HG03521 (cell line): ENCODE measurements around the gene TMEM141.
"Not testable (repeated sequence)": the region's sequence is repeated elsewhere in the genome, so short reads cannot be mapped to it uniquely, and the experiment has no call there.

Experiments
- ATAC-seq: cut with Tn5 transposase; IDR thresholded peaks from one replicate; pipeline ENCODE4 v1.9.1; 2021; ENCODE audit warnings: mild to moderate bottlenecking, moderate library complexity; ENCODE audit not compliant: unreplicated experiment

TMEM141 gene

DNA sequence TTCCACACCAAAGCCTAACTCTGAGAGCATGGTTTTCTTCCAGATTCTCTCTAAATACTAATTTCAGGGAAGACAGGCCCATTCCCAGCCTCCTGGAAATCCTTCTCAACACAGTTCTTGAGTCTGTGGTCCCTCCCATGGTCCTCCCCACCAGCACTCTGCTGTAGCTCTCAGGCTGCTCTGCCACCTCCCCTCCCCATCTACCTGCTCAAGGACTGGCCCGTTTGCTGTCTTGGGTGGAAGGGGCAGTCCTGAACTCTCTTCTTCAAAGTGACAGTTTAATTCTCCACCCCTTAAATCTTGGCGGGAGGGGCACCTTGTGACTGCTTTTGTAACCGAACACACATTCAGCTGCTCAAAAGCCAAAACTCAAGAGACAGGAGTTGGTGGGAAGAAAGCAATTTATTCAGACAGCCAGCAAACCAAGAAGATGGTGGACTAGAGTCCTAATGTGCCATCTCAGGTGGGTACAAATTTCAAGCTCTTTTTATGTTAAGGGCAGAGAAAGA lies 19.2 kb upstream of the TMEM141 start:
- no peak for ATAC-seq

DNA sequence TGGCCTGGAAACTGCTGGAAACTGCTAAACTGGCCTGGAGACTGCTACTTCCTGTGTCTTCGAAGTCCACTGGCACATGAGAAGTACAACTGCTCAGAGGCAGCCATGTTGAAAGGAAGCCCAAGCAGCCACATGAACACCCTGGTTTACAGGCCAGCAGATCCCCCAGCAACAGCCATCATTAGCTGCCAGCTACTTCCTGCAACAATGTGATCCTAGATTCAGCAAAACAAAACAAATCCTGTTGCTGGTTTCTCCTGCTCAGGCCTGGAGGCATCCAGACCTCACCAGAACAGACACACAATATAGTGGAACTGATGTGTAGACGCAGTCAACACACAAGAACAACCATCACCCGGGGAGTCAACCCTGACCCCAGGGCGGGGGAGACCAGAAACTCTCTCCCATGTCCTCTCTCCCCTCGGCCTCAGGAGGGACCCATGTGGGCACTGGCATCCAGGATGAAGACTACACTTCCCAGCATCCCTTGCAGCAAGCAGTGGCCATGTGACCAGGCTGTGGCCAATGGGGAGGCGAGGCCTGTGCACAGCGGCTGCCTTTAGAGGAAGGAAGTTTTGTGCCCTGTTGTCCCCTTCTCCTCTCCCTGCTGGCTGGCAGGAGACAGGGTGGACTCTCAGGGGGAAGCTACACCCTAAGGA lies 17.6 kb upstream of the TMEM141 start:
- ATAC-seq, result no peak

DNA sequence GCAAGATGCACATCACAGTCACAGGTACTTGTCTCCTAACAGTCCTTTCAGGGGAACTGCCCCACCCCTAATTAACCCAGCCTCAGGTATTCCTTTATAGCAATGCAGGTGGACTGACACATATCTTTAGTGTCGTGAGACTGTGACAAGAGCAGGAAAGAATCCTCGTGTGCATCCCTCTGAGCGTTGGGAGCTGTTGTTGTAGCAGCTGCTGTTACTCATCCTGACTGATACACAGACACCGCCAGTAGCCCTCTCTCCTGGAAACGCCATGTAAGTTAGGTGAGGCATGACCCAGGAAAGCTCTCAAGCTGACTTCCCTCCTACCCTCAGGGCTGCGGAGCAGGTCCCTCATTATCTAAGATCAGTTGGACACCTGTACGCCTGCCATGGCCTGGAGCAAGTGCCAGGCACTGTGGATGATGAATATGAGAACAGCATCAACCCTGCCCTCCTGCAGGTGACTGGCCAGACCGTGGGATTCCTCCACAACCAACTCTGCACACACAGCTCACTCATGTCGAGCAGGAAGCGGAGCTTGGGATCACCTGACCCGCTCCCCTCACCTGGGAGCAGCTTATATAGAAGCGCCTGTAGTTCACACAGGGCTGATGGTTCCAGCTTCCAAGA lies 16.6 kb upstream of the TMEM141 start:
- ATAC-seq, result no peak

DNA sequence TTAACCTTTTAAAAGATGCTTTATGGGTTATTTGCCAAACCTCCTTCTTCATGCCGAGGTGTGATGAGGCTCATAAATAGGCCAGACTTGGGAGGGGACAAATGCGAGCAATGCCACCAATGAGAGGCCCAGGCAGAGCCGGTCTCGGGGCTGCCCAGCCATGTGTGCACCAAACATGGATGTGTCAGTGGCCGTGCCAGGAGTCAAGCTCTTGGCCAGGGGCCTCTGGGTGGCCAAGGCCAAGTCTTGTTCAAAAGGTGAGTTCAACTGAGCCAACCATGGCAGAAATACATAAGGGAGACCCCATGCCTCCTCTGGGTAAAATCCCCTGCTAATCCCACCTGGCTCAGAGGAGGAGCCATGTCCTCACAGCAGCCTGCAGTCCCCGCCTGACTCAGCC lies 16.0 kb upstream of the TMEM141 start:
- no peak for ATAC-seq

DNA sequence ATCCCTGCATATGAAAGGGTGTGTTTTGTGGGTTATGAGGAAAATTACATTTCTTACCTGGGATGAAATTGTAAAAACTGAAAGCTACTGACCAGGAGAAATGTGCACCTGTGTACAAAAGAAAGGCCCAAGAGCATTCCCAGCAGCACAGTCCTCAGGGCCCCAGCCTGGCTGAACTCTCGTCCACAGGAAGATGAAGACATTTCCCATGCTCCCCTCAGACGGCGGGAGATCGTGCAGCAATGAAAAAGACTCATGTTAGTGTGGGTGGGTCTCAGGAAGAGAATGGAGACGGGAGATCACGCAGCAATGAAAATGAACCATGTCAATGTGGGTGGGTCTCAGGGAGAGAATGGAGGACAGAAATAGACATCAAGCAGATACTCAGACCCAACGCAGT lies 14.2 kb upstream of the TMEM141 start:
- ATAC-seq, result no peak

DNA sequence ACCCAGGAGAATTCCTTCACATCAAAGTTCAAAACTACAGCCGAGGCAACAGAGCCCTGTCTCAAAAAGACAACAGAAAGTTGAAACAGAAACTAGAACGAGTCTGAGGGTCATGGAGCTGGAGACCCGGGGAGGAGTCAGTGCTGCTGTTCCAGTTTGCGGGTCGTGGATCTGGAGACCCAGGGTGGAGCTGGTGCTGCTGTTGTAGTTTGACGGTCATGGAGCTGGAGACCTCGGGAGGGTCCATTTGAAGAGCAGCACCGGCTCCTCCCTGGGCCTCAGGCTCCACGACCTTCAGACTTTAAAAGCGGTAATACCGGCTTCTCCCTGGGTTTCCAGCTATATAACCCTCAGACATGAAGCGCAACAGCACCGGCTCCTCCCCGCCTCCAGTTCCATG lies 13.8 kb upstream of the TMEM141 start:
- ATAC-seq, result no peak

DNA sequence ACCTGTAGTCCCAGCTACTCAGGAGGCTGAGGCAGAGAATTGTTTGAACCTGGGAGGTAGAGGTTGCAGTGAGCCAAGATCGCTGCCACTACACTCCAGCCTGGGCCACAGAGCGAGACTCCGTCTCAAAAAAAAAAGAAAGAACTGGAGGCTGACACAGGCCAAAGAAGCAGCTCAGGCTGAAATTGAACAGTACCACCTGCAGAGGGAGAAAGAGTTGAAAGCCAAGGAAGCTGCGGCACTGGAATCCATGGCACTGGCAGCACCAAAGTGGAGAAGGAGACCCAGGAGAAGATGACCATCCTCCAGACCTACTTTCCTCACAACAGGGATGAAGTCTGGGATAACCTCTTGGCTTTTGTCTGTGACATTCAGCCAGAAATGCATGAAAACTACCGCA lies 11.3 kb upstream of the TMEM141 start:
- no peak for ATAC-seq

DNA sequence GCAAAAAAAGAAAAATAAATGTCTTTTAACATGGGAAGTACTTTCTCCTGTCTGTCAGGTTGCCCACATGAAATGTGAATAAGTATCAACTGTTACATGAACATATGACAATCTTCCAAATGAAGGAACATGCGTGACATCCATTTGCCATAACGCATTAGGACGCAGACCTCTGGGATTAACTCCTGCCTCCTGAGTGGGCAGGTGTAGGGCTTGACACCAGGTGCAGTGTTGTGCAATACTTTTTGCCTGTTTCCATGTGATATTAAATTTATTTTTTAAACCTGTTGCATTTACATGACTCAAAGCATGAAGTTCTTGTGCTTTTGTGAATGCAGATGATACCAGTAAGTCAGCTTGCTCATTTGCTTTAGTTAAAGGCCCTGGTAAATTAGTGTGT lies 8.7 kb upstream of the TMEM141 start:
- ATAC-seq, result no peak

DNA sequence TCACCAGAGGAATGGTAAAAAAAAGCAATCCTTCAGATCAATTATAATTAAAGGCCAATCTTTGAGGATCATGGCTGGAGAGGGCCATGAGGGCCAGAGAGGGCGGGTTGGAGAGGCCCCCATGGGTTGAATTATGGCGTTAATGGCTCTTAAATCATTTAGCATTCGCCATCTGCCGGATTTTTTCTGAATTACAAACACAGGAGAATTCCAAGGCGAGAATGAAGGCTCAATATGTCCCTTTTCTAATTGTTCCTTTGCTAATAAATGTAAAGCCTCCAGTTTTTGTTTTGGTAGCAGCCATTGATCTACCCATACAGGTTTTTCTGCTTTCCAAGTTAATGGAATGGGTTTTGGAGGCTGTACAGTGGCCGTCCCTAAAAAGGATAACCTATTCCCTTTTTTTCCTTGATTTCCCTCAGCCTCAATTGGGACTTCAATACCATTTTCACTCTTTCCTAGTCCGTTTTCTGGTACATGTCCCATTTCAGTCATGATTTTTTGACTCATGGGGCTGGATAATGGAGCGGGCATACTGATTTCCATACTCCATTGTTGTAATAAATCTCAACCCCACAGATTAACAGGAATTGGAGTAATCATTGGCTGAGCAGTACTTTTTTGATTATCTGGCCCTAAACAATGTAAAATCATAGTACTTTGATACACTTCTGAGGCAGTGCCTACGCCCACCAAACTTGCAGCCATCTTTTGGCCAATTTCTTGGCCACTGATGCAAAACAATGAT lies 6.7 kb upstream of the TMEM141 start:
- ATAC-seq, result no peak

DNA sequence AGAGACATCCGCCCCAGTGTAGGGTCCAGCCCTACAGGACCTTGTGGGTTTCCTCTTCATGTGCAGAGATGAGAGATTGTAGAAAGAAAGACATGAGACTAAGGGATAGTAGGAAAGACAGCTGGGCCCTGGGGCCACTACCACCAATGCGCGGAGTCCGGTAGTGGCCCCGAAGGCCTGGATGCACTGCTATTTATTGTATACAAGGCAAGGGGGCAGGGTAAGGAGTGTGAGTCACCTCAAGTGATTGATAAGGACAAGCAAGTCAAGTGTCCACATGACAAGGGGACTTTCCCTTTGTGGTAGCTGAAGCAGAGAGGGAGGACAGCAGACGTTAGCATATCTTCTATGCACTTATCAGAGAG lies 6.2 kb upstream of the TMEM141 start:
- no peak for ATAC-seq

DNA sequence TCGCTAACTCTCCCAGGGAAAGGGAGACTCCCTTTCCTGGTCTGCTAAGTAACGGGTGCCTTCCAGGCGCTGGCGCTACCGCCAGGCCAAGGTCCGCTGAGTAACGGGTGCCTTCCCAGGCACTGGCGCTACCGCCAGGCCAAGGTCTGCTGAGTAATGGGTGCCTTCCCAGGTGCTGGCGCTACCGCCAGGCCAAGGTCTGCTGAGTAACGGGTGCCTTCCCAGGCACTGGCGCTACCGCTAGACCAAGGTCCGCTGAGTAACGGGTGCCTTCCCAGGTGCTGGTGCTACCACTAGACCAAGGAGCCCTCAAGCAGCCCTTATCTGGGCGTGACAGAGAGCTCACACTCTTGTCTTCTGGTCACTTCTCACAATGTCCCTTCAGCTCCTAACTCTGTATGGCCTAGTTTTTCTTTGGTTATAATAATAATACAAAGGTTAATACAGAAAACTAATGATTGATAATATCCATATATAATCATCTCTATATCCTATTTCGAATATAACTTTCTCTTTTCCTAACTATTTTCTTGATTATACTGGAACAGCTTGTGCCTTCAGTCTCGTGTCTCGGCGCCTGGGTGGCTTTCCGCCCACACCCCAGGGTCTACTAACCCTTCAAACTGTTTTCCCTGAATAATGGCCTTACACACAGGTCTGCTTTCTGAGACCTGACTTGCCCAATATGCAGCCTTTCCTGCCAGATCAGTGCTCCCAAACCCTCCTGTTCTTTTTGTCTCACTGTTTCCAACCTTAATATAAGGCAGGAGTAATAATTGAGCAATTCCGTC lies 5.4 kb upstream of the TMEM141 start:
- ATAC-seq, result not testable (repeated sequence)

DNA sequence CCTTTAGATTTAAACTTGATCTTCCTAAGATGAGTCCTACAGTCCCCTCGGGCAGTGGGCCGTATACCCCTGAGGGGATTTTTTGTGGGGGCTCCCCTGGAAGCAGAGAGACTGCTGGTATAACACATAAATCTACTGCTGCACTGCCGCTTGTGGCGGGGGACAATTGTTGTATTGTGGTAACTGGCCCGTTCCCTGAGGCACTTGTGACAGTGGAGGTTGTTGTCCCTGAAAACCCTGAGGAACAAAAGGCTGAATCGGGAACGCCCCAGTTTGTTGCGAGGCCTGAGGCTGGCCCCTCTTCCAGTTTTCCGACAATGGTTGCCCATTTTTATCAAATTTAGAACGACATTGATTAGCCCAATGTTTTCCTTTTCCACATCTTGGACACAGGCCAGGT lies 4.7 kb upstream of the TMEM141 start:
- no peak for ATAC-seq

DNA sequence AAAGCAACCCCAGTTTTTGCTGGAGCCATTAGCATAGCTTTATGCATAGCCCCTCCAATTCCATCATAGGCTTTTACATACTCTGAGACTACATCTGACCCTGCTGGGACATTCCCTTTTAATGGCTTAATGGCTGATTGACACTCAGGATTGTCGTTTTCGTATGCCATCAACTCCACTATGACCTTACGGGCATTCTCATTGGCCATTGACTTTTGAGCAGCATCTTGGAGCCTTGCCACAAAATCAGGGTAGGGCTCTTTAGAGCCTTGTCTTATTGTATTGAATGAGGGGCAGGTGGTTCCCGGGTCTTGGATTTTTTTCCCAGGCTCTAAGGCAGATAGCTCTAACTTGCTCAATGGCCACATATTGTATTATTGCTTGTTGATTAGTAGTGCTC lies 4.2 kb upstream of the TMEM141 start:
- not testable (repeated sequence) for ATAC-seq

DNA sequence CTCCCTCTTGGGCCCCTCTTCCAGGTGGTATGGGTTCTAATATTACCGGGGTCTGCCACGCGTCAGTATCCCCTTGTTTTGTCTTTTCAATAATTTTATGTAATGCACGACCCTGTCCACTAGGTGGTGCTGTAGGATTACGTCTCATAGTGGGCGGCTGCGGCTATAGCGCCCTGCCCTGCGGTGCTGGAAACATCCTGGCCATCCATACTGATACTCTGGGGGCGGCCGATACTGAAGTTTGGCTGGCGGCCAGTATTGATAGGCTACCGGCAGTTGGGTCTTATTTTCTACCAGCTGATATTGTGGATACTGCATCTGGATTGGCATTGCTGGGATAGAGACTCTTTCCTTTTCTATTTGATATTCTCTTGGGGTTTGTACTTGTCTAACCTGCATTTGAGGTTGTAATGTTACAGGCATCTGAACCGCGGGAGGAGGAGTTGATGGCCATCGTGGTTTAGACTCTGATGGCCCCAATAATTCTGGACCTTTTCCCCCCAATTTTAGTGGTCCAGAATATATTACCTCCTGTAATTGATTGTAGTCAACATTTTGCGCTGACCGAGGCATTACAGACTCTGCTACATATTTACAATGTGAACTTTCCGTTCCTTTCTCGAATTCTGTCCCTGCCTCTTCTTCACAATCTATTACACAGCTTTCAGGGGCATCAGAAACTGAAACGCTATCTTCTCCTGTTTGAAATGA lies 3.3 kb upstream of the TMEM141 start:
- ATAC-seq, result no peak

DNA sequence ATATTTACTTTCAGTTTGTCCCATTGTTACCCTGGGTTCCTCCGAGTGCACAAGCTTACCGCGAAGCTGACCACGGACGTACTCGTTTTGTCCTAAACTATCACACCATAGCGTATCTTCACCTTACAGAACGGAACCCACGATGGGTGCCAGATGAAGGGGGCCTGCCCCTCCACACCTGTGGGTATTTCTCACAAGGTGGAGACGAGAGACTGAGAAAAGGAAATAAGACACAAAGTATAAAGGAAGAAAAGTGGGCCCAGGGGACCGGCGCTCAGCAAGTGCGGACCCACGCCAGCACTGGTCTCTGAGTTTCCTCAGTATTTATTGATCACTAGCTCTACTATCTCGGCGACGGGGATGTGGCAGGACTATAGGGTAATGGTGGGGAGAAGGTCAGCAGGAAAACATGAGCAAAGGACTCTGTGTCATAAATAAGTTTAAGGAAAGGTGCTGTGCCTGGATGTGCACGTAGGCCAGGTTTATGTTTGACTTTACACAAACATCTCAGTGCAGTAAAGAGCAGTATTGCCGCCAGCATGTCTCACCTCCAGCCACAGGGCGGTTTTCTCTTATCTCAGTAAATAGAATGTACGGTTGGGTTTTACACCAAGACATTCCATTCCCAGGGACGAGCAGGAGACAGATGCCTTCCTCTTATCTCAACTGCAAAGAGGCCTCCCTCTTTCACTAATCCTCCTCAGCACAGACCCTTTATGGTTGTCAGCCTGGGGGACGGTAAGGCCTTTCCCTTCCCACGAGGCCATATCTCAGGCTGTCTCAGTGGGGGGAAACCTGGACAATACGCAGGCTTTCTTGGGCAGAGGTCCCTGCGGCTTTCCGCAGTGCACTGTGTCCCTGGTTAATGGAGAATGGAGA lies 2.3 kb upstream of the TMEM141 start:
- not testable (repeated sequence) for ATAC-seq

DNA sequence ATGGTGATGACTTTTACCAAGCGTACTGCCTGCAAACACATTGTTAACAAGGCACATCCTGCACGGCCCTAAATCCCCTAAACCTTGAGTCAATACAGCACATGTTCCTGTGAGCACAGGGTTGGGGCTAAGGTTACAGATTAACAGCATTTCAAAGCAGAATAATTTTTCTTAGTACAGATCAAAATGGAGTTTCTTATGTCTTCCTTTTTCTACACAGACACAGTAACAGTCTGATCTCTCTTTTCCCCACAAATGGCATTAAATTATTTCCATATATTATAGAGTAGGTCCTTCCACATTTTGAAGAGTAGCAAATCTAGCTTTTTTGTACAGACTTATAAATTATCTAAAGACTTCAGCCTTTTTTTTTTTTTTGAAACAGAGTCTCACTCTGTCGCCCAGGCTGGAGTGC lies 1.6 kb upstream of the TMEM141 start:
- ATAC-seq, result no peak

DNA sequence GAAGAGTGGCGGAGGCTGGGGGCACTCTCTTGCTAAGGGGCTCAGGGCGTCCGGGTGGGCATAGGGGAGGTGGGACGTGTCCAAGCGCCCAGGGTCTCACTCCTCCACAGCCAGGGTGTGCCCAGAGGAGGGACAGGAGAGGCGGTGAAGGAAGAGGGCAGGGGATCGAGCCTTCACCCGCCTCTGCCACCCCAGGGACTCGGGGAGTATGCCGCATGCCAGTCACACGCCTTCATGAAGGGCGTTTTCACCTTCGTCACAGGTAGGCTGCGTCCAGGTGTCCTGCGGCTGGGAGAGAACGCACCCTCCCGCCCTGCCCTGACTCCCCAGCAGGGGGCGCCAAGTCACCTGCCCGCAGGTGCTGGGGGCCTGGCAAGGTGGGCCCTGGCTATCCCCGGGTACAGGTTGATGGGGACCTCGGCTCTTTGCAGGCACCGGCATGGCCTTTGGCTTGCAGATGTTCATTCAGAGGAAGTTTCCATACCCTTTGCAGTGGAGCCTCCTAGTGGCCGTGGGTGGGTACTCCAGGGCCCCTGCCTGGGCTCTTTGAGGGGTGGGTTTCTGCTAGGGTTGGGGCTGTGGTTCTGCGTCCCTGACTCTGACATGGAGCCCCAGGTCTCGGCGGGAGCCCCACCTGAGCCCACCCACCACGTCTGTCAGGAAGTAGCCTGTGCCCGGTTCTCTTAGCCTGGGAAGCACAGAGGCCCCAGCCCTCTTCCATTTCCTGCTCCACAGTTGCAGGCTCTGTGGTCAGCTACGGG lies 552 bp downstream of the TMEM141 start:
- ATAC-seq, result no peak

DNA sequence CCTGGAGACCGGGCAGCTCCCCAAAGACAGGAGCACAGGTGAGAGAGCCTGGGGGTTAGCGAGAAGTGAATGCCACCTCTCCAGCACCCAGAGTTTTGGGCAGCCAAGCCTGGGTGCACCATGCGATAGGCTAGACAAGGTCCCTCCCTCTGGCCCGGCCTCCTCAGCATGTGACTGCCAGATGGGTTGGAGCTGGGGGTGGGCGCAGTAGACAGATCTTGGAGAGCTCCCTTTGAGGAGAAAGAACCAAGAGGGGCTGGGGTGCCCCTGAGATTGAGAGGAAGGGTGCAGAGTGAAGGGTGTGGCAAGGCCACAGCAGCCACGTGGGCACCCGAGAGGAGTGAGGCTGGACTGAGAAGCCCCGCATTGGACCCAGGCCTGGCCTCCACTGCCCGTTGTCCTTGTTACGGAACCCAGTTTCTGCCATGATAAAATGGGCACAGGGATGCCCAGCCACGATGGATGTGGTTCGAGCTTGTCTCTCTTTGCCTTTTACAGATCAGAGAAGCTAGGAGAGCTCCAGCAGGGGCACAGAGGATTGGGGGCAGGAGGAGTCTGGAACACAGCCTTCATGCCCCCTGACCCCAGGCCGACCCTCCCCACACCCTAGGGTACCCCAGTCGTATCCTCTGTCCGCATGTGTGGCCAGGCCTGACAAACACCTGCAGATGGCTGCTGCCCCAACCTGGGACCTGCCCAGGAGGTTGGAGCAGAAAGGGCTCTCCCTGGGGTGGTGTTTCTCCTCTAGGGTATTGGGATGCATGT lies 1.4 kb downstream of the TMEM141 start:
- ATAC-seq, result no peak
